ENCODE results near the gene TMPRSS7. TPM values are rescaled to one million over a fixed set of nuclear protein-coding genes. Genes with fewer than 3 reads are reported as not detected.
"Not testable (repeated sequence)": the region's sequence is repeated elsewhere in the genome, so short reads cannot be mapped to it uniquely, and the experiment has no call there.

Gene TMPRSS7
- total RNA-seq, 5 donors from 2014 or later (not counting 1 experiment from before 2014, with no cell fraction given): 0.10 TPM; not detected in 4

DNA sequence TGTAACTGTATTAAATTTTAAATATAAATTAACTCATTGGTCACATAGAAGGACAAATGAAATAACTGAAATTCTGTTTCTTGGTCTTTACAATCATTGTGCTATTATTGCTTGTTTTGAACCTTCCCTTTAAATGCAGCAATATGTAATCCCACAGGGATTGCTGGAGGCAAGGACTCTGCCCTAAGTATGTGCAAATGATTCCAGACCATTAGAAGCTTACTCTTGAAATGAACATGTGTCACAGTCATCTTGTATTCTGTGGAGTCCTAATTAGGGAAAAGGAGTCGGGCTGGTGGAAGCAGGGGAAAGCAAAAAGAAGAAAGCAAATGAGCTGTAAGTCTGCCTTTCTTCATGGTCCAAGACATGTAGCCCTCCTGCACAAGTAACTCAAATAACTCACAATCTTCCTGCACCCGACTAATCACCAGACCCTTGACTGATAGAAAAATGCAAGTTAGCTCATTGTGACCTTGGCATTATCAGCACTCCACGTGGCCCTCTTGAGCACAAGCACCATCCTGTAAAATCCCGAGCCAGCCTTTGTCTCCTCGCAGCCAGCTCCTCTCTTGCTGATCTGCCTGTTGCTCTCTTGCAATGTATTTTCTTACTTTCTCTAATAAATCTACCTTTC lies 2.3 kb upstream of the TMPRSS7 start:
- Mint-ChIP-seq H3K36me3 (no peaks in the 10 kb centered on the region), H3K4me1 (no peaks in the 10 kb centered on the region), H3K4me3 (no peak overlapping the region), H3K27me3 (no peaks in the 10 kb centered on the region), H3K27ac (no peak overlapping the region), H3K9me3 (no peaks in the 10 kb centered on the region)
- no peak for DNase-seq
- WGBS (ENCODE audit: insufficient coverage): 76% methylated on average over 4 of the region's 5 CpGs
- H3K27me3 ChIP-seq (replicated peaks in 1 of 2; ENCODE audit: control insufficient read depth in 2 of 2, extremely low read depth in 1 of 2, insufficient read depth in 2 of 2, low read length in 1 of 2): peaks cover 0 to 3% of the 10 kb centered on the region in 2 experiments
- H3K9me3 ChIP-seq: no peaks in the 10 kb centered on the region
- no peaks in the 10 kb centered on the region for H3K36me3 ChIP-seq (ENCODE audit: control insufficient read depth in 2 of 2, extremely low read depth in 1 of 2, insufficient read depth in 1 of 2, low read length in 1 of 2)
- H3K27ac ChIP-seq (ENCODE audit: low read length): no peak overlapping the region
- no peak for ATAC-seq (replicated peaks in 1 of 4)
- POLR2A ChIA-PET: interaction anchor here in 1 of 2 donors (0.6 kb wide), 1 partner anchor 776 kb away, joined by 5 read pairs; no protein-coding TSS in a partner anchor
- no peak overlapping the region for H3K4me3 ChIP-seq (ENCODE audit: control insufficient read depth in 1 of 2, extremely low read depth in 1 of 2, low read length in 1 of 2)
- CTCF ChIA-PET: interaction anchor here in 1 of 2 donors (1.0 kb wide), 1 partner anchor 11 kb away, joined by 3 read pairs; no protein-coding TSS in a partner anchor
- H3K4me1 ChIP-seq (ENCODE audit: control insufficient read depth in 1 of 2, extremely low read depth in 1 of 2, insufficient read depth in 2 of 2, low read length in 2 of 2): no peaks in the 10 kb centered on the region

DNA sequence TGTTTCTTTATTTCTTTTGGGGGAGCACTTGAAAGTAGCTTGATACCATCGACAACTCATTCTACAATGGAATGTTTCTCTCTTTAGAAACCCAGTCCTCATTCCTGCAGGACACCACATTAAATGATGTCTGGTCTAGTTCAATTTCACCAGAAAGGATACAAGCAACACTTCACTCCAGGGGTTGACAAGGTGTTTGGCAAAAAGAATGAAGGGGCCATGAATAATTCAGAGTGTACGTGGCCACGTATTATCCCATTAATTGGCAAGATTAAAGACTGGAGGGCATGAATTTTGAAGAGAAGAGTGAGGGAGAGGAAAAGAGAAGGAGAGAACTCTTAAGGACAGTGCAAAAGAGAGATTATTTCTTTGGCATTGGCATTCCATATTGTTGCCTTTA lies 705 bp downstream of the TMPRSS7 start:
- CTCF ChIA-PET: interaction anchor here in 1 of 2 donors (1.7 kb wide), 1 partner anchor 9 kb away, joined by 6 read pairs; no protein-coding TSS in a partner anchor
- Histone ChIP-seq H3K36me3 (ENCODE audit: control insufficient read depth in 2 of 2, extremely low read depth in 1 of 2, insufficient read depth in 1 of 2, low read length in 1 of 2) (no peaks in the 10 kb centered on the region), H3K27me3 (replicated peaks in 1 of 2; ENCODE audit: control insufficient read depth in 2 of 2, extremely low read depth in 1 of 2, insufficient read depth in 2 of 2, low read length in 1 of 2) (peaks cover 0 to 3% of the 10 kb centered on the region in 2 experiments), H3K27ac (ENCODE audit: low read length) (no peak overlapping the region), H3K4me1 (ENCODE audit: control insufficient read depth in 1 of 2, extremely low read depth in 1 of 2, insufficient read depth in 2 of 2, low read length in 2 of 2) (no peaks in the 10 kb centered on the region), H3K4me3 (ENCODE audit: control insufficient read depth in 1 of 2, extremely low read depth in 1 of 2, low read length in 1 of 2) (no peak overlapping the region), H3K9me3 (no peaks in the 10 kb centered on the region)
- Mint-ChIP-seq H3K36me3 (no peaks in the 10 kb centered on the region), H3K27me3 (no peaks in the 10 kb centered on the region), H3K9me3 (peaks cover 0 to 3% (median 0%) of the 10 kb centered on the region in 3 donors), H3K4me3 (no peak overlapping the region), H3K27ac (no peak overlapping the region), H3K4me1 (no peaks in the 10 kb centered on the region)
- no peak for ATAC-seq (replicated peaks in 1 of 4)
- DNase-seq: no peak
- POLR2A ChIA-PET: no interaction called here
- WGBS (ENCODE audit: insufficient coverage): 72% methylated on average over 2 of the region's 3 CpGs

DNA sequence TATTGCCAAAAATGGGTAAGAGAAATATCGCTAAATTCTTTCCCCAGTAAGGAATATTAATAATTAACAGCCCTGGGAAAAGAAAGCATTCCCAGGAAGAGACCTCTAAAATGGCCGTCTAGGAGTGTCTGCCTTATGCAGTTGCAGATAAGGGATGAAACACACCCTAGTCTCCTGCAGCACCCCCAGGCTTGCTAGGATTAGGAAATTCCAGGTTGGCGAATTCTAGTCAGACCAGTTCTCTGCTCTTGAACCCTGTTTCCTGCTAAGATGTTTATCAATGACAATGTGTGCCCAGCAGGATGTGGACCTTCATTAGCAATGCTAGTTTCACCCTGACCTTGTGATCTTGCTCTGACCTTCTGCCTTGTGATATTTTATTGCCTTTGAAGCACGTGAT lies 2.7 kb downstream of the TMPRSS7 start:
- no CpG with 5 or more reads among the region's 4 CpGs for WGBS (ENCODE audit: insufficient coverage)
- H3K4me1 Mint-ChIP-seq; H3K4me3 Mint-ChIP-seq; H3K9me3 ChIP-seq; POLR2A ChIA-PET; H3K9me3 Mint-ChIP-seq; CTCF ChIA-PET; H3K27me3 ChIP-seq (replicated peaks in 1 of 2; ENCODE audit: control insufficient read depth in 2 of 2, extremely low read depth in 1 of 2, insufficient read depth in 2 of 2, low read length in 1 of 2); DNase-seq; H3K27ac ChIP-seq (ENCODE audit: low read length); H3K36me3 ChIP-seq (ENCODE audit: control insufficient read depth in 2 of 2, extremely low read depth in 1 of 2, insufficient read depth in 1 of 2, low read length in 1 of 2); H3K36me3 Mint-ChIP-seq; H3K4me3 ChIP-seq (ENCODE audit: control insufficient read depth in 1 of 2, extremely low read depth in 1 of 2, low read length in 1 of 2); H3K27me3 Mint-ChIP-seq; H3K4me1 ChIP-seq (ENCODE audit: control insufficient read depth in 1 of 2, extremely low read depth in 1 of 2, insufficient read depth in 2 of 2, low read length in 2 of 2); H3K27ac Mint-ChIP-seq; ATAC-seq (replicated peaks in 1 of 4): not testable (repeated sequence)

DNA sequence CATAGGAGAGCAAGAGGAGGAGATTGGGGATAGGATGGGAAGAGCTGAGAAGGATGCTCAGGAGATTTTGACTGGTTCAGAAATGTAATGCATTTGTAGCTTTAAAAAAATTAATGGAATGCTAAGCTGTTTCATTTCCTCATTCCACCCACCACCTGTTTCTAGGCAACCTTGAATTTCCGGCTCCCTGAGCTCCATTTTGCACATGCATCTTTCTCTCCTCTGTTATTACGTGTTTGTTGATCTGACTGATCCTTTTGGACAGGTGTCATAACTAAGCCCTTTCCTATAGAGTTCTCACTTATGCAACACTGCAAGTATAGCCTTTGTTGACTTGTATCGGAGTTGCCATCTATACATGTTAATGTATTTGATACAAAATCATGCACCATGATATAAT lies 4.3 kb downstream of the TMPRSS7 start:
- ChIA-PET POLR2A (no interaction called here), CTCF (interaction anchor here (0.6 to 2.0 kb wide), 5 partner anchors 26 to 415 kb away, joined by 3 to 6 read pairs (median 4); no protein-coding TSS in a partner anchor)
- Mint-ChIP-seq H3K27ac (no peak overlapping the region), H3K9me3 (peaks cover 0 to 3% (median 0%) of the 10 kb centered on the region in 3 donors), H3K4me3 (no peak overlapping the region), H3K36me3 (no peaks in the 10 kb centered on the region), H3K27me3 (peaks cover 0 to 4% of the 10 kb centered on the region in 2 donors), H3K4me1 (no peaks in the 10 kb centered on the region)
- Histone ChIP-seq H3K27me3 (replicated peaks in 1 of 2; ENCODE audit: control insufficient read depth in 2 of 2, extremely low read depth in 1 of 2, insufficient read depth in 2 of 2, low read length in 1 of 2) (no peaks in the 10 kb centered on the region), H3K4me3 (ENCODE audit: control insufficient read depth in 1 of 2, extremely low read depth in 1 of 2, low read length in 1 of 2) (no peak overlapping the region), H3K27ac (ENCODE audit: low read length) (no peak overlapping the region), H3K4me1 (ENCODE audit: control insufficient read depth in 1 of 2, extremely low read depth in 1 of 2, insufficient read depth in 2 of 2, low read length in 2 of 2) (no peaks in the 10 kb centered on the region), H3K9me3 (no peaks in the 10 kb centered on the region), H3K36me3 (ENCODE audit: control insufficient read depth in 2 of 2, extremely low read depth in 1 of 2, insufficient read depth in 1 of 2, low read length in 1 of 2) (no peaks in the 10 kb centered on the region)
- ATAC-seq (replicated peaks in 1 of 4) (no peak), DNase-seq (no peak)
- 100% methylated on average over 2 of the region's 3 CpGs for WGBS (ENCODE audit: insufficient coverage)

DNA sequence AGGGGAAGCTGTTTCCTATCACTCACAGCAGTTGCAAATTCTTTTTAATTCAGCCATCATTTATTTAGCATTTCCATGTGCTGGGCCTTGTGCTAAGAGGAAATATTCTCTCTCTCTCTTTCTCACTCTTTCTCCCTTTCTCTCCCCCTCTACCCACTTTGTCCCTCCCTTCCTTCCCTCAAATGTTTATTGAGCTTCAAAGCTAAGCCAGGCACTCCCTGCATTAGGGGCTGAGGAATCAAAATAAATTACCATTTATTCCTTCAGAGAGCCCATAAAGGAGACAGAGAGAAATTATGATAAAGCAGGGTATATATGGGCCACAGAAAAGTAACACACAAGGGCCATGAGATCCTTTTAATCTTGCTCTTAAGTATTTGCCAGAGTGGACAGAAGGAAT lies 6.8 kb downstream of the TMPRSS7 start:
- DNase-seq: no peak
- ChIA-PET CTCF (interaction anchor here in 1 of 2 donors (0.6 to 1.5 kb wide), 4 partner anchors 10 to 798 kb away, joined by 3 to 4 read pairs (median 3); no protein-coding TSS in a partner anchor), POLR2A (no interaction called here)
- no peak overlapping the region for H3K4me3 Mint-ChIP-seq
- Histone ChIP-seq H3K27ac (ENCODE audit: low read length) (no peak overlapping the region), H3K36me3 (ENCODE audit: control insufficient read depth in 2 of 2, extremely low read depth in 1 of 2, insufficient read depth in 1 of 2, low read length in 1 of 2) (no peaks in the 10 kb centered on the region), H3K9me3 (no peaks in the 10 kb centered on the region), H3K4me1 (ENCODE audit: control insufficient read depth in 1 of 2, extremely low read depth in 1 of 2, insufficient read depth in 2 of 2, low read length in 2 of 2) (no peaks in the 10 kb centered on the region), H3K27me3 (replicated peaks in 1 of 2; ENCODE audit: control insufficient read depth in 2 of 2, extremely low read depth in 1 of 2, insufficient read depth in 2 of 2, low read length in 1 of 2) (no peaks in the 10 kb centered on the region), H3K4me3 (ENCODE audit: control insufficient read depth in 1 of 2, extremely low read depth in 1 of 2, low read length in 1 of 2) (no peak overlapping the region)
- H3K36me3 Mint-ChIP-seq: no peaks in the 10 kb centered on the region
- H3K27me3 Mint-ChIP-seq: peaks cover 0 to 4% of the 10 kb centered on the region in 2 donors
- H3K4me1 Mint-ChIP-seq: no peaks in the 10 kb centered on the region
- H3K9me3 Mint-ChIP-seq: peaks cover 0 to 3% (median 0%) of the 10 kb centered on the region in 3 donors
- no peak overlapping the region for H3K27ac Mint-ChIP-seq
- no peak for ATAC-seq (replicated peaks in 1 of 4)

DNA sequence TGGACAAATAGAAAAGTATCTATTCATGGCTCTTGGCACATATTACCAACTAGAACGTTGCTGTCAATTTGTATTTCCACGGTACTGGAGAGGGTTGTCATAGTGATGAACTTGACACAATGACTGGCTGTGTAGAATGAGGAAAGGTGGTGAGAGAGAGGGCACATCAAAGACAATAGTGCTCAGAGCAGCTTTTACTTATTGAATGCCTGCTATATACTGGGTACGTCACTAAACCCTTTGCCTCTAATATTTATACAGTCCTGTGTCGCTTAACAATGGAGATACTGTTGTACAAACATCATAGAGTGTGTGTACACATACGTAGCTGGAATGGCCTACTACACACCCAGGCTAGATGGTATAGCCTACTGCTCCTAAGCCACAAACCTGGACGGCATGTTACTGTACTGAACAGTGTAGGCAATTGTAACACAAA lies 8.3 kb downstream of the TMPRSS7 start:
- Histone ChIP-seq H3K4me1 (ENCODE audit: control insufficient read depth in 1 of 2, extremely low read depth in 1 of 2, insufficient read depth in 2 of 2, low read length in 2 of 2) (no peaks in the 10 kb centered on the region), H3K27me3 (replicated peaks in 1 of 2; ENCODE audit: control insufficient read depth in 2 of 2, extremely low read depth in 1 of 2, insufficient read depth in 2 of 2, low read length in 1 of 2) (no peaks in the 10 kb centered on the region), H3K36me3 (ENCODE audit: control insufficient read depth in 2 of 2, extremely low read depth in 1 of 2, insufficient read depth in 1 of 2, low read length in 1 of 2) (no peaks in the 10 kb centered on the region), H3K4me3 (ENCODE audit: control insufficient read depth in 1 of 2, extremely low read depth in 1 of 2, low read length in 1 of 2) (no peak overlapping the region), H3K27ac (ENCODE audit: low read length) (no peak overlapping the region), H3K9me3 (no peaks in the 10 kb centered on the region)
- DNase-seq: no peak
- H3K4me1 Mint-ChIP-seq: no peaks in the 10 kb centered on the region
- ChIA-PET POLR2A (no interaction called here), CTCF (interaction anchor here (0.5 to 1.5 kb wide), 20 partner anchors 8 to 1369 kb away, joined by 3 to 13 read pairs (median 3); partner anchors contain the start of genes ABHD10 (in 1 of the 2) and TMPRSS7 (in 1 of the 2))
- no peak overlapping the region for H3K4me3 Mint-ChIP-seq
- ATAC-seq (replicated peaks in 1 of 4): no peak
- no peaks in the 10 kb centered on the region for H3K9me3 Mint-ChIP-seq
- 100% methylated on average over 2 of the region's 6 CpGs for WGBS (ENCODE audit: insufficient coverage)
- peaks cover 0 to 4% of the 10 kb centered on the region in 2 donors for H3K27me3 Mint-ChIP-seq
- no peaks in the 10 kb centered on the region for H3K36me3 Mint-ChIP-seq
- H3K27ac Mint-ChIP-seq: no peak overlapping the region
